HUES64 (cell line): ENCODE data around the gene GABRR1. TPM values are rescaled to one million over a fixed set of nuclear protein-coding genes. Genes with fewer than 3 reads are reported as not detected.

ENCODE experiments used
- H3K27ac ChIP-seq: 2 replicates; pipeline ENCODE4 v1.7.0; 2013; ENCODE audit warnings: low read depth, low read length, inconsistent platforms
- H3K27me3 ChIP-seq: 2 replicates; pipeline ENCODE4 v1.6.1; 2013; ENCODE audit warnings: mild to moderate bottlenecking, low read length; ENCODE audit not compliant: insufficient read depth
- H3K36me3 ChIP-seq: 2 replicates; pipeline ENCODE4 v1.6.1; 2013; ENCODE audit warnings: mild to moderate bottlenecking, low read length; ENCODE audit not compliant: insufficient read depth
- H3K4me1 ChIP-seq: 2 replicates; pipeline ENCODE4 v1.6.1; 2013; ENCODE audit warnings: mild to moderate bottlenecking, low read length, moderate library complexity; ENCODE audit not compliant: insufficient read depth
- H3K4me3 ChIP-seq: 2 replicates; pipeline ENCODE4 v1.5.1; 2013; ENCODE audit warnings: mild to moderate bottlenecking, low read length, moderate library complexity
- H3K9ac ChIP-seq: 2 replicates; pipeline ENCODE4 v1.6.1; 2013; ENCODE audit warnings: mild to moderate bottlenecking, low read depth, low read length
- H3K9me3 ChIP-seq: 2 replicates; pipeline ENCODE4 v1.6.1; 2013; ENCODE audit warnings: low read depth, low read length; ENCODE audit not compliant: insufficient read depth
- whole genome bisulfite sequencing: fragments of 150-250, 120-280 bp; methylation state at CpG from one replicate; pipeline ENCODE4 v1.1.7; 2013; ENCODE audit warnings: missing lambda C conversion rate; 5-methylcytosine and 5-hydroxymethylcytosine counted together
- polyA plus RNA-seq, 2 experiments: library from polyadenylated mRNA; stranded (reverse); fragments of 50-300 nt; gene quantifications; one replicate each; pipeline ENCODE4 v1.2.3, GENCODE V29; 2013

Gene GABRR1
- polyA plus RNA-seq (2013, experiment 1 of 2) = not detected
- polyA plus RNA-seq (2013, experiment 2 of 2) = 0.19 TPM

DNA sequence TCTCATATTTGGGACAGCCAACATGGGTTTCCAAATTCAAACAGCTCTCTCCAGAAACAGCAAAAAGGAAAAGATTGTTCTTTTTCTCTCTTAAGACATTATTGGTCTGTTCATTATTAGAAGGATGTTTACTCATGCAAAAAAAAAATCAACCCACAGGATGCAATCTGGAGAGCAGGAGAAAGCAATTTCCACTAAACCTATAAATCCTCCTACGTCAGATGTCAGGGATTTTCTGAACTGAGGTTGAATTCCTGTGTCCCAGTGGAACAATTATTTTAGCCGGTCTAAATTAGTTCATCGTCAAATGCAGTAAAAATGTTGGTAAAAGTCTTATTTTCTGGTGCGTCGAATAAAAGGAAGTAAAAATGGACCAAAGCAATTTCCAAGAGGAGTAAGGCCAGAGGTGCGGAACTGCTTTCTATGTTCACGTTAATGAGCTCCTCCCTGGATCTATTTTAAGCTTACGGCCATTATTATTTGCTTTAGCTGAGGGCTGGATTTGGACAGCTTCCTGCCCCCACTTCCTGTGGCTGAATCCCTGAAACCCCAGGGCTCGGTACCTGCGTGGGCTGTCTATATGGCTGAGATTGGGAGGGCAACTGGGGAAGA, at the start of gene GABRR1:
TSS of gene GABRR1 (minus strand) at position 60 of the 612 bp plus-strand sequence. CDS start at position 24, 36 bp downstream.
- WGBS = 88% methylated on average over 10 of the region's 10 CpGs
- Histone ChIP-seq H3K4me3 (no peak within 1 kb of the TSS), H3K9ac (no peak within 1 kb of the TSS), H3K27me3 (no peaks in the 10 kb centered on the region), H3K9me3 (no peaks in the 10 kb centered on the region), H3K36me3 (no peaks in the 10 kb centered on the region), H3K4me1 (peaks cover 19% of the 10 kb centered on the region), H3K27ac (no peak within 1 kb of the TSS)

DNA sequence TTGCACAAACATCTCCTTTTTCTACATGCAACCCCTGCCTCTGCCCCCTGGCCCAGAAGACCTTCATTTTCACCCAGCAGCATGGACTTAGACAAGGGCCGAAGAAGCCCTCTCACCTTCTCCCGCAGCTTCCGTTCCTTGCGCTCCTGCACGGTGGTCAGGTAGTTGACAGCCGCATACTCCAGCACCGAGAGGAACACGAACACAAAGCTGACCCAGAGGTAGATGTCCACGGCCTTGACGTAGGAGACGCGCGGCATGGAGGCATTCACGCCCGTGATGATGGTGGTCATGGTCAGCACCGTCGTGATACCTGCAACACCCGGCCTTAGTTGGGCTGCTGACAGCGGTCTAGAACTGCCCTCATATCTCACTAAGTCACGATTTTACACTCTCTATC, 47.1 kb upstream of the GABRR1 start:
- Histone ChIP-seq H3K9me3 (no peaks in the 10 kb centered on the region), H3K27me3 (no peaks in the 10 kb centered on the region), H3K4me1 (no peaks in the 10 kb centered on the region), H3K27ac (no peak overlapping the region), H3K4me3 (no peak overlapping the region), H3K9ac (no peak overlapping the region), H3K36me3 (no peaks in the 10 kb centered on the region)
- 96% methylated on average over 20 of the region's 20 CpGs for WGBS

DNA sequence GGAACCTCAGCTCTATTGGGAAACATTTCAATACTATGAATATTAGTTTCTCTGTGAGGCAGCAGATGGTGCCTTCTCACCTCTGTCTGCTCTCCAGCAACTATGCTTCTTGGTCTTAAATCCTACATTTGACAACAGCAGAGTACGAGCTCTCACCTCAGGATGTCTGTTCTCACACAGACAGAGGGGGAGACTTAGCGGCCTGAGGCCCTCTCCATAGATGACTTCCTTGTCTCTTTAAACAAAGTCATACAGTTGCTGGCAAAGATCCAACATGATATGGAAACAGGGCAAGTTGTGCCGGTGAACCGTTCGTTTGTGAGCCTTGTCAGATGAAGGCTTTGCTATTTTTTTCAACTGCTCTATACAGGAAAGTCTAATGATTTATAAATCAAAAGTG, 43.7 kb upstream of the GABRR1 start:
- Histone ChIP-seq H3K9me3 (no peaks in the 10 kb centered on the region), H3K4me1 (no peaks in the 10 kb centered on the region), H3K4me3 (no peak overlapping the region), H3K9ac (no peak overlapping the region), H3K36me3 (no peaks in the 10 kb centered on the region), H3K27me3 (no peaks in the 10 kb centered on the region), H3K27ac (no peak overlapping the region)
- 89% methylated on average over 5 of the region's 5 CpGs for WGBS

DNA sequence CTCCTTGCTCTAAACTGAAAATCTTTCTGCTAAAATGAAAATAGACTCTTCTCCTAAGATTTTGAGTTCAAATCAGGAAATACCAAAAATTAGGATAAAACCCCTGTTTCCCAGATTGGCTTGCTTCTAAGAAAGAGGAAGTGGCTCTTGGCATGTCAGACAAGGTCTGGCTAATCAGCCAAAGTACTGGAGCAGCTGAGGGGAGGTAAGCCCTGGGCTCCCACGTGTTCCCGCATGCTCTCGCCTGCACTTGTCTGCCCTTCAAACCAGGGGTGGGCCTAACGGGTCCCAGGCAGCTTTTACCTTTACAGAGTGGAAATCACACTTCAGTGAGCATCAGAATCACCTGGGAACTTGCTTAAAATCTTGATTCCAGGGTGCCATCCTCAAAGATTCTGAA, 43.2 kb upstream of the GABRR1 start:
- Histone ChIP-seq H3K4me3 (no peak overlapping the region), H3K27me3 (no peaks in the 10 kb centered on the region), H3K9me3 (no peaks in the 10 kb centered on the region), H3K9ac (no peak overlapping the region), H3K36me3 (no peaks in the 10 kb centered on the region), H3K4me1 (no peaks in the 10 kb centered on the region), H3K27ac (no peak overlapping the region)
- WGBS = 86% methylated on average over 4 of the region's 4 CpGs

GRCh38 chr6:89258912-89259311, 41.8 kb upstream of the GABRR1 start:
- 97% methylated on average over 3 of the region's 3 CpGs for WGBS
- Histone ChIP-seq H3K27me3 (no peaks in the 10 kb centered on the region), H3K27ac (no peak overlapping the region)

GRCh38 chr6:89257781-89258180, 40.6 kb upstream of the GABRR1 start:
- Histone ChIP-seq H3K9ac (no peak overlapping the region), H3K27ac (no peak overlapping the region), H3K4me1 (no peaks in the 10 kb centered on the region), H3K9me3 (no peaks in the 10 kb centered on the region), H3K4me3 (no peak overlapping the region), H3K27me3 (no peaks in the 10 kb centered on the region), H3K36me3 (no peaks in the 10 kb centered on the region)
- 97% methylated on average over 4 of the region's 4 CpGs for WGBS

More at GRCh38 chr6:89258912-89259311, 41.8 kb upstream of the GABRR1 start:
- Histone ChIP-seq H3K9me3 (no peaks in the 10 kb centered on the region), H3K4me3 (no peak overlapping the region), H3K36me3 (no peaks in the 10 kb centered on the region), H3K4me1 (no peaks in the 10 kb centered on the region), H3K9ac (no peak overlapping the region)

- H3K36me3 ChIP-seq = no peaks in the 10 kb centered on the region
- H3K9ac ChIP-seq = no peak overlapping the region
- no peaks in the 10 kb centered on the region for H3K9me3 ChIP-seq
- no peaks in the 10 kb centered on the region for H3K4me1 ChIP-seq
- 92% methylated on average over 6 of the region's 6 CpGs for WGBS
- H3K27ac ChIP-seq = no peak overlapping the region
- no peaks in the 10 kb centered on the region for H3K27me3 ChIP-seq
- H3K4me3 ChIP-seq = no peak overlapping the region
These were observed 40.2 kb upstream of the GABRR1 start for GRCh38 chr6:89257346-89257745.

GRCh38 chr6:89255417-89255816, 38.3 kb upstream of the GABRR1 start:
- H3K4me1 ChIP-seq = no peaks in the 10 kb centered on the region

DNA sequence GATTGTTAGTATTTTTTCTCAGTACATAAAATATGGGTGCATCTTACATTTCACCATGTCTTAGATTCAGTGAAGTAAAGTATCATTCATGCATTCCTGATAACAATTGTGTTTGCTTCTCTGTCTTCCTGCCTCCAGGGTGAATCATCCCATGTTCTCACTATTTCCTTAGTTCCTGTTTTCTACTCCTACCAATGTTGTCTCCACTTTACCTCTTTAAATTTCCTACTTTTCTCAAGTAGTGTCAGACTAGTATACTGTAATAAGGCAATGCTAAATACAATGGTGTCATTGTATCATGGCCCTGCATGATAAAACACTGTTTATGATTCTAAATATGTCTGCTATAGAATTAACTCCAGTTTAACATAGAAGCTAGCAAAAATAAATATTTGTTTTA, 37.4 kb upstream of the GABRR1 start:
- H3K36me3 ChIP-seq = no peaks in the 10 kb centered on the region
- H3K4me1 ChIP-seq = no peaks in the 10 kb centered on the region
- no peak overlapping the region for H3K9ac ChIP-seq
- no peaks in the 10 kb centered on the region for H3K9me3 ChIP-seq
- no peak overlapping the region for H3K27ac ChIP-seq
- no peak overlapping the region for H3K4me3 ChIP-seq
- no peaks in the 10 kb centered on the region for H3K27me3 ChIP-seq

More at GRCh38 chr6:89255417-89255816, 38.3 kb upstream of the GABRR1 start:
- no peaks in the 10 kb centered on the region for H3K36me3 ChIP-seq
- no peaks in the 10 kb centered on the region for H3K27me3 ChIP-seq
- H3K9ac ChIP-seq = no peak overlapping the region
- 92% methylated on average over 4 of the region's 4 CpGs for WGBS
- no peaks in the 10 kb centered on the region for H3K9me3 ChIP-seq
- H3K4me3 ChIP-seq = no peak overlapping the region
- no peak overlapping the region for H3K27ac ChIP-seq

GRCh38 chr6:89252907-89253306, 35.7 kb upstream of the GABRR1 start:
- H3K9ac ChIP-seq = no peak overlapping the region
- H3K4me3 ChIP-seq = no peak overlapping the region
- 88% methylated on average over 2 of the region's 2 CpGs for WGBS
- no peaks in the 10 kb centered on the region for H3K27me3 ChIP-seq
- H3K36me3 ChIP-seq = no peaks in the 10 kb centered on the region
- H3K27ac ChIP-seq = no peak overlapping the region
- H3K4me1 ChIP-seq = no peaks in the 10 kb centered on the region
- H3K9me3 ChIP-seq = no peaks in the 10 kb centered on the region

DNA sequence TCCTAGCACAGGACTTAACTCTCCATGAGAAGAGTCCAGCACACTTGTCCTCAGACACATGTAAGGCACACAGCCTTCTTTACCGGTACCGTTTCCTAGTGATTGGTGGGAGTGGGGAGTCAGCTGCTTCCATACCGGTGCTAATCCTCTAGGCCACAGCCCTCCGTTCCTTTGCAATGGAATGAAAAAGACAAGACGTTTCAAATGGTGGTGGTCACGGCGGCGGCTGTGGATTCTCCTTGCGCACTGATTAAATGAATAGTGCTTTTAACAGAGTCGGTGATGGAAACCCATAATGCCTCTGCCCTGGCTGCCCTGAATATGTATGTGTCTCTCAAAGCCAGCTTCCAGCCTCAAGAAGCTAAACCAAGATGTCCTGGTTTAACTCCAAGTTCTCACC, 34.8 kb upstream of the GABRR1 start:
- H3K27me3 ChIP-seq = no peaks in the 10 kb centered on the region
- H3K4me3 ChIP-seq = no peak overlapping the region
- 91% methylated on average over 10 of the region's 10 CpGs for WGBS
- no peaks in the 10 kb centered on the region for H3K36me3 ChIP-seq
- no peaks in the 10 kb centered on the region for H3K9me3 ChIP-seq
- H3K9ac ChIP-seq = no peak overlapping the region
- no peaks in the 10 kb centered on the region for H3K4me1 ChIP-seq
- no peak overlapping the region for H3K27ac ChIP-seq

DNA sequence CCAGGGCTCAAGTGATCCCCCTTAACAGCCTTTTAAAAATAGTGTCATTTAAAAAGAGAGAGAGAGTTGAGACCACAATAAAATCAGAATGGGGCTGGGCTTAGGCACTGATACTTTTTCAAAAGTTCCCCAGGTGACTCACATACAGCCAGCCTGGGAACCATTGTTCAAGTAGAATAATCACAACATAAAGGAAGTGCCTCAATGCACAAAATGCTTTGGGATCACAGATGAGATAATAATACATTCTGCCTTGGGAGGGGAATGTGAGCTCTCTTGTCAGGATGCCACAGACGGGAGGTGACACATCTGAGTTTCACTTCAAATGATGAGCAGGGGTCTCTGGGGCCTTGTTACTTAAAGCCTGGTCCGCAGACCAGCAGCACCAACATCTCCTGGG, 34.0 kb upstream of the GABRR1 start:
- no peaks in the 10 kb centered on the region for H3K36me3 ChIP-seq
- H3K4me3 ChIP-seq = no peak overlapping the region
- no peak overlapping the region for H3K9ac ChIP-seq
- H3K27me3 ChIP-seq = no peaks in the 10 kb centered on the region
- no peaks in the 10 kb centered on the region for H3K4me1 ChIP-seq
- WGBS = 91% methylated on average over 2 of the region's 2 CpGs
- no peak overlapping the region for H3K27ac ChIP-seq
- no peaks in the 10 kb centered on the region for H3K9me3 ChIP-seq
